DMS114 treated with DMSO at 0.1 percent for 48 hours (cell line): Measurements from ENCODE around the gene OTOP2.
A peak's percentile ranks its signal among the peaks of the same experiment; 100 is the strongest.
"Not testable (repeated sequence)": the region's sequence is repeated elsewhere in the genome, so short reads cannot be mapped to it uniquely, and the experiment has no call there.

Source experiments
- DNase-seq: peaks from one replicate; lab custom pipeline; 2025; ENCODE audit not compliant: unreplicated experiment; lab: John Stamatoyannopoulos, UW

Gene OTOP2

GRCh38 chr17:74951680-74952421 is 27.8 kb downstream of the OTOP2 start:
- no peak for DNase-seq

GRCh38 chr17:74952431-74953133 is 28.5 kb downstream of the OTOP2 start:
- no peak for DNase-seq

GRCh38 chr17:74953134-74953687 is 29.1 kb downstream of the OTOP2 start:
- DNase-seq = no peak

GRCh38 chr17:74954115-74954514 is 30.0 kb downstream of the OTOP2 start:
- no peak for DNase-seq

GRCh38 chr17:74954665-74955421 is 30.8 kb downstream of the OTOP2 start:
- no peak for DNase-seq

- DNase-seq = no peak
These were observed 32.0 kb downstream of the OTOP2 start for GRCh38 chr17:74956093-74956492.

- peak; percentile 64 for DNase-seq
These were observed 34.1 kb downstream of the OTOP2 start for GRCh38 chr17:74957935-74958740.

- DNase-seq = no peak
These were observed 35.9 kb downstream of the OTOP2 start for GRCh38 chr17:74959826-74960515.

GRCh38 chr17:74960570-74961342 is 36.7 kb downstream of the OTOP2 start:
- DNase-seq = peak; percentile 19

- DNase-seq = peak; percentile 59
These were observed 37.7 kb downstream of the OTOP2 start for GRCh38 chr17:74961657-74962350.

GRCh38 chr17:74962622-74963394 is 38.7 kb downstream of the OTOP2 start:
- DNase-seq = no peak

- DNase-seq = no peak
These were observed 39.6 kb downstream of the OTOP2 start for GRCh38 chr17:74963656-74964055.

- no peak for DNase-seq
These were observed 40.2 kb downstream of the OTOP2 start for GRCh38 chr17:74964246-74964761.

GRCh38 chr17:74964988-74965622 is 41.0 kb downstream of the OTOP2 start:
- no peak for DNase-seq

GRCh38 chr17:74968361-74968780 is 44.3 kb downstream of the OTOP2 start:
- DNase-seq = no peak

- not testable (repeated sequence) for DNase-seq
These were observed 45.4 kb downstream of the OTOP2 start for GRCh38 chr17:74969501-74969900.

- no peak for DNase-seq
These were observed 46.3 kb downstream of the OTOP2 start for GRCh38 chr17:74970395-74970794.
